ACC112 (cell line): ENCODE data around the gene CELF1.

Experiments used
- H2AFZ ChIP-seq: fragments of 200-600 bp; sonication (generic); one replicate; pipeline ENCODE4 v1.6.0; 2017; ENCODE audit warnings: antibody characterized with exemption, low read length; ENCODE audit not compliant: unreplicated experiment
- H3K27ac ChIP-seq: fragments of 200-600 bp; sonication (generic); 2 replicates; pipeline ENCODE4 v1.5.1; 2014; ENCODE audit warnings: low read depth, mild to moderate bottlenecking, antibody characterized with exemption, low read length, moderate library complexity
- H3K27me3 ChIP-seq: fragments of 200-600 bp; sonication (generic); 2 replicates; pipeline ENCODE4 v1.6.1; 2014; ENCODE audit warnings: mild to moderate bottlenecking, antibody characterized with exemption, low read length, moderate library complexity, mixed read lengths; ENCODE audit not compliant: insufficient read depth
- H3K36me3 ChIP-seq: fragments of 200-600 bp; sonication (generic); 2 replicates; pipeline ENCODE4 v1.6.1; 2016; ENCODE audit warnings: mild to moderate bottlenecking, antibody characterized with exemption, low read length, moderate library complexity, mixed read lengths; ENCODE audit not compliant: insufficient read depth
- H3K4me1 ChIP-seq: fragments of 200-600 bp; sonication (generic); one replicate; pipeline ENCODE4 v1.6.1; 2016; ENCODE audit warnings: low read length, mixed read lengths; ENCODE audit not compliant: insufficient read depth, unreplicated experiment, control insufficient read depth
- H3K4me3 ChIP-seq: fragments of 200-600 bp; sonication (generic); 2 replicates; pipeline ENCODE4 v1.5.1; 2014; ENCODE audit warnings: mild to moderate bottlenecking, low read depth, low read length
- H3K79me2 ChIP-seq: fragments of 200-600 bp; sonication (generic); one replicate; pipeline ENCODE4 v1.6.0; 2016; ENCODE audit warnings: low read length; ENCODE audit not compliant: control insufficient read depth, unreplicated experiment, insufficient read depth

Gene CELF1

DNA sequence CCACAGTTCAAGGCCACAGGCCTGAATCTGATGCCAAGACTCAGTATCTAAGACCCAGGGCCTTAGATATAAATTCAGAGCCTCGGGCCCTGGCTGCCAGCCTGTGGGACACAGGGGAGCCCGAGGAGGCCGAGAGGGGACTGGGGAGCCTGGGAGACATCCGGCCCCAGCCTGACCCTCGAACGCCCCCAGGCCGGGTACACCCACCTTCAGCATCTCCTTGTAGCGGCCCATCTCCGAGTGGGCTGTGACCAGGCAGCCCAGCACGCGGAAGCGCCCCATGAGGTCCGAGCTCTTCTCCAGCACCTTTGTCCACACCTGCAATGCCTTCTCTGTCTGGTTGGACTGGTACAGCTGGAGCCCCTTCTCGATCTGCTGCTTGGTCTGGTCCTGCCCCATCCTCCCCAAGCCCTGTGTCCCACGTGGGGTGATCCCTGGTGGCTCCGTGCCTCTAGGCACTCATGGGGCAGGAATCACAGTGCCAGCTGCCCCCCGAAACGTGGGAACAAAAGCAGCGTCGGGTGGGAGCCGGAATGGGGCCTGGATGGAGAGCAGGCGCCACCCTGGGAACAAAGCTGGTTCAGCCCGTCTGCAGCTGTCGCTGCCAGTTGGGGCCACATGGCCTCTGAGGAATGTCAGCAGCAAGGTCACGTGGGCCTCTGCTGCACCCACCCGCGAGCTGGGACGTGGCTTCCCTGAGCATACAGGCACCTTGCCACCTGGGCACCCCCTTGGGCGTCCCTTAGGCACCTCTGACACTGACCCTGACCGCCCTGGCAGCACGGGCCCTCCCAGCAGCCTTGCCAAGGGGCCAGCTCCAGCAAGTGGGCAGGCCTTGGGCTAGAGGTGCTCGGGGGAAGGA, 104.1 kb downstream of the CELF1 start, which contains the start of gene RAPSN:
RAPSN (minus strand) TSS at position 571 of the 862 bp plus-strand sequence; CDS start at position 399, 172 bp downstream.
- H3K27ac ChIP-seq = no peak within 1 kb of the TSS
- H3K79me2 ChIP-seq = no peaks in the 10 kb centered on the region
- no peaks in the 10 kb centered on the region for H3K36me3 ChIP-seq
- no peaks in the 10 kb centered on the region for H3K27me3 ChIP-seq
- H2AFZ ChIP-seq = no peak within 1 kb of the TSS
- H3K4me3 ChIP-seq = no peak within 1 kb of the TSS
- no peaks in the 10 kb centered on the region for H3K4me1 ChIP-seq

DNA sequence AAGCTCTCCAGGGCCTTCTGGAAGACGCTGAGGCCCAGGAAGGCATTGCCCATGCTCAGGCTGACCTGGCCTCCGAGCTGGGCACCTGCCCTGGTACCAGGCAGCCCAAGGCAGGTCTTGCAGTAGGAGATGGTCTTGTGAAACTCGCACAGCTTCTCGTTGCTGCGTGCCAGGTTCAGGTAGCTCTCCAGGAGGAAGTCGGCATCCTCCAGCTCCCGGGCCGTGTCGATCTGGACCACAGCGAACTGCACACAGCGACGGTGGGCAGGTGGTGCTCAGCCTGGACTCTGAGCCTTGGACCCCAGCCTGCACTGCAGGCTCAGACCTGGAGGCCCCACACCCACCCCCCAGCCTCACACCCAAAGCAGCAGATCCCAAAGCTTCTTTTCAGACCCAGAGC, 105.0 kb downstream of the CELF1 start:
- no peak overlapping the region for H3K4me3 ChIP-seq
- no peaks in the 10 kb centered on the region for H3K27me3 ChIP-seq
- H2AFZ ChIP-seq = no peak overlapping the region
- no peaks in the 10 kb centered on the region for H3K79me2 ChIP-seq
- no peak overlapping the region for H3K27ac ChIP-seq
- no peaks in the 10 kb centered on the region for H3K4me1 ChIP-seq
- H3K36me3 ChIP-seq = no peaks in the 10 kb centered on the region

- no peaks in the 10 kb centered on the region for H3K79me2 ChIP-seq
- no peak overlapping the region for H2AFZ ChIP-seq
- no peak overlapping the region for H3K4me3 ChIP-seq
- no peaks in the 10 kb centered on the region for H3K36me3 ChIP-seq
- no peak overlapping the region for H3K27ac ChIP-seq
- no peaks in the 10 kb centered on the region for H3K4me1 ChIP-seq
- no peaks in the 10 kb centered on the region for H3K27me3 ChIP-seq
These were observed 106.1 kb downstream of the CELF1 start for GRCh38 chr11:47446833-47447232.

GRCh38 chr11:47445840-47446239, 107.1 kb downstream of the CELF1 start:
- no peaks in the 10 kb centered on the region for H3K4me1 ChIP-seq
- H3K27ac ChIP-seq = no peak overlapping the region
- H2AFZ ChIP-seq = no peak overlapping the region
- H3K4me3 ChIP-seq = no peak overlapping the region
- H3K36me3 ChIP-seq = no peaks in the 10 kb centered on the region
- no peaks in the 10 kb centered on the region for H3K79me2 ChIP-seq
- no peaks in the 10 kb centered on the region for H3K27me3 ChIP-seq

GRCh38 chr11:47443817-47444216, 109.1 kb downstream of the CELF1 start:
- no peaks in the 10 kb centered on the region for H3K79me2 ChIP-seq

DNA sequence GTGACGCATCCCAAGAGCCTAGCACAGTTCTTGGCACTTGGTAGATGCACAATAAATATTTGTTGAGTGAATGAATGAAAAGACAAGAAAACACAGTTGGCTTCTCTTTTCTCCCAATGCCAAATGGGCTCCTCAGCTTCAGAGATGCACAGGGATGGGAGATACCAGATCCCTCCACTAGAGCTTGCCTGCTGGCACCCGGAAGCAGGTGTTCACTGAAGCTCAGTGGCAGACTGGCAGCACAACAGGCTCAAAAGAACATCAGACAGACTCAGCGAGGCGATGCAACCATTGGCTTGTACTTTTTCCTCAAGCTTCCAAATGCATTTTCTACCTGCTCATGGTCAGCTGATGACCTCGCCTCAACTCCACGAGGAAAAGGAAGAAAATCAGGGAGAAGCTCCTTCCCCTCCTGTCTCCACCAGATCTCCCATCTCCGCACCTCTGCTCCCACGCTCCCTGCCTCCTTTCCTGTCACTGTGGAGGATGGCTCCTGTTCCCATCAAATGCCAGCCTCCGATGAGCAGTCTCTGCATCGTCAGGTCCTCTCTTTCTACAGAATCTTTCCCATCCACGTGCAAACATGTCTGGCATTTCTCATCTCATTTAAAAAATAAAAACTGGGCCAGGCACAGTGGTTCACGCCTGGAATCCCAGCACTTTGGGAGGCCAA, 109.8 kb downstream of the CELF1 start:
- Histone ChIP-seq H3K4me3 (no peak overlapping the region), H3K27me3 (no peaks in the 10 kb centered on the region), H2AFZ (no peak overlapping the region), H3K4me1 (no peaks in the 10 kb centered on the region), H3K36me3 (no peaks in the 10 kb centered on the region), H3K27ac (no peak overlapping the region), H3K79me2 (no peaks in the 10 kb centered on the region)

More at GRCh38 chr11:47443817-47444216, 109.1 kb downstream of the CELF1 start:
- Histone ChIP-seq H3K36me3 (no peaks in the 10 kb centered on the region), H3K27me3 (no peaks in the 10 kb centered on the region), H3K27ac (no peak overlapping the region), H3K4me3 (no peak overlapping the region), H2AFZ (no peak overlapping the region), H3K4me1 (no peaks in the 10 kb centered on the region)

DNA sequence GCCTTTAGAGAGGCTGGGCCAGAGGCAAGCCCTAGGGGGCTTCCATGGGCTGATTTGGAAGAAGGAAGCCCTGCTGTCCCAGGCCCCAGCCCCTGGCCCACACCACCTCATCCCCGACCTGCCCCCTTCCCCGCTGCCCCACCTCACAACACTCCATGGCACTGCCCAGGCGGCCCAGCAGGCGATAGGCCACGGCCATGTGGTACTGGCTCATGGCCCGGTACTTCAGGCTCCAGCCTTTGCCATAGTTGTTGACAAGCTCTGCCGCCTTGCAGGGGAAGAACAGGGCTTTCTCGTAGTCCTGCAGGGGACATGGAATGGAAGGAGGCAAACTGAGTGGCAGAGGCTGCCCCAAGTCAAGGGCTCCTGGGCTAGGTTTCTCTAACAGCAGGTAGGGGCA, 110.4 kb downstream of the CELF1 start:
- no peaks in the 10 kb centered on the region for H3K36me3 ChIP-seq
- no peak overlapping the region for H2AFZ ChIP-seq
- no peaks in the 10 kb centered on the region for H3K79me2 ChIP-seq
- no peaks in the 10 kb centered on the region for H3K27me3 ChIP-seq
- no peak overlapping the region for H3K4me3 ChIP-seq
- H3K4me1 ChIP-seq = no peaks in the 10 kb centered on the region
- H3K27ac ChIP-seq = no peak overlapping the region

DNA sequence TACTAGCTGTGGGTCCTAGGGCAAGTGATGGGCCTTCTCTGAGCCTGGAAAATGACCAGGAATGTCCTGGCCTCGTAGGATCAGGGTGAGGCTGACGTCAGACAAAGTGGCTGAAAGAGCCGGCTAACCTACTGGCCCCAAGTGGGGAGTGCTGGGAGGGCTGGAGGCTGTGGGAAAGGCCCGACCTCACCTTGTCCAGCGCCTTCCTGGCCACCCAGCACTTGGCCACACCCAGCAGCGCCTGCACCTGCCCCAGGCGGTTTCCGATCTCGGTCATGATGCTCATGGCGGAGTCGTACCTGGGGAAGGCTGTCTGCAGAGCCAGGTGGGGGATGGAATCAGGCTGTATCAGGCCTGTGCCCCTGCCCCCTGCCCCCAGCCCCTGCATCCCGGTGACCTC, 111.5 kb downstream of the CELF1 start:
- Histone ChIP-seq H3K4me3 (no peak overlapping the region), H3K4me1 (no peaks in the 10 kb centered on the region), H3K27ac (no peak overlapping the region), H2AFZ (no peak overlapping the region), H3K79me2 (no peaks in the 10 kb centered on the region), H3K27me3 (no peaks in the 10 kb centered on the region), H3K36me3 (no peaks in the 10 kb centered on the region)

DNA sequence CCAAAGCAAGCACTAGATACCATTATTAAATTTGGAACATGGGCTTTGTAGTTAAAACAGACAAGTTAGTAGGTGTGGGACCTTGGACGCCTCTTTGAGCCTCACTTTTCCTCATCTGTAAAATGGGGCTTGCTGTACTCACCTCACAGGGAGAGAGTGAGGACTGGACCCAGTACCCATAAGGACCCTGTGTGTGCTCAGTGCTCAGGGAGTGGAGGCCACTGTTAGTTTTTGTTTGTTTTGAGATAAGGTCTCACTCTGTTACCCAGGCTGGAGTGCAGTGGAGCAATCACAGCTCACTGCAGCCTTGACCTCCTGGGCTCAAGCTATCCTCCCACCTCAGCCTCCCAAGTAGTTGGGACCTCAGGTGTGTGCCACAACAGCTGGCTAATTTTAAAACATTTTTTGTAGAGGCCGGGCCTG, 112.9 kb downstream of the CELF1 start:
- H3K79me2 ChIP-seq = no peaks in the 10 kb centered on the region
- no peaks in the 10 kb centered on the region for H3K4me1 ChIP-seq
- H2AFZ ChIP-seq = no peak overlapping the region
- no peaks in the 10 kb centered on the region for H3K36me3 ChIP-seq
- no peaks in the 10 kb centered on the region for H3K27me3 ChIP-seq
- no peak overlapping the region for H3K4me3 ChIP-seq
- no peak overlapping the region for H3K27ac ChIP-seq

DNA sequence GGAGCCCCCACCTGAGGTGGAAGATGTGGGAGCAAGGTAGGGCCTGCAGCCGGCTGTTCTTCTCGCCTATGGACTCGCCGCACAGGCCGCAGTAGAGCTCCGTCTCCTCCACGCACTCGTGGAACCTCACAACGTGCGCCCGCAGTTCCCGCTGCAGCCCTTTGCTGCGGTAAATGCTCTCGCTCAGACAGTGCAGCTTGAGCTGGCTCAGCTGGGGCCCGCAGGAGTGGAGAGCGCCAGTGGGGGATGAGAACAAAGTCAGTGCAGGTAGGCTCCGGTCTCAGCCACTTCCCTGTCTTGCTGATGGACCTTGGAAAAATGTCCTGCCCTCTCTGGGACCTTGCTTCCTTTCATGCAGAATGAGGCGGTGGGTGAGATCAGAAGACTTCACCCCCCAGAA, 114.2 kb downstream of the CELF1 start:
- no peaks in the 10 kb centered on the region for H3K27me3 ChIP-seq
- H3K27ac ChIP-seq = no peak overlapping the region
- H3K79me2 ChIP-seq = no peaks in the 10 kb centered on the region
- H2AFZ ChIP-seq = no peak overlapping the region
- H3K36me3 ChIP-seq = no peaks in the 10 kb centered on the region
- no peak overlapping the region for H3K4me3 ChIP-seq
- H3K4me1 ChIP-seq = no peaks in the 10 kb centered on the region
